Body of pancreas (tissue), 4 donors: ENCODE results near the gene LRWD1. TPM values are rescaled to one million over a fixed set of nuclear protein-coding genes. Genes with fewer than 3 reads are reported as not detected.
"Not testable (repeated sequence)": the region's sequence is repeated elsewhere in the genome, so short reads cannot be mapped to it uniquely, and the experiment has no call there.

ENCODE experiments used
- ATAC-seq: fragments of 150-250 bp; one replicate; pipeline ENCODE4 v1.9.1; 2016
- DNase-seq, 4 donors: peaks; one replicate each; pipeline ENCODE4 v3.0.0-alpha.2; 2019
- H3K27ac ChIP-seq, 4 donors: fragments of 200-600 bp; sonication (generic); 1 replicate in 3 of 4; 2 replicates in 1 of 4; pipeline versions ENCODE4 v1.5.1 to v1.6.1; 2016 to 2019; ENCODE audit warnings: mild to moderate bottlenecking in 1 of 4, mixed read lengths in 1 of 4, moderate library complexity in 1 of 4
- H3K27me3 ChIP-seq, 2 donors: fragments of 200-600 bp; sonication (generic); one replicate each; pipeline ENCODE4 v1.6.0; 2016; ENCODE audit warnings: mild to moderate bottlenecking in 1 of 2
- H3K36me3 ChIP-seq, 2 donors: fragments of 200-600 bp; sonication (generic); replicated peaks in 1 of 2; 2 replicates each; pipeline ENCODE4 v1.5.1; 2016; ENCODE audit warnings: low read depth in 2 of 2; ENCODE audit not compliant: insufficient read depth in 1 of 2
- H3K4me1 ChIP-seq: fragments of 200-600 bp; sonication (generic); one replicate; pipeline ENCODE4 v1.6.0; 2016
- H3K4me3 ChIP-seq, 2 donors: fragments of 200-600 bp; sonication (generic); 1 replicate in 1 of 2; 2 replicates in 1 of 2; pipeline ENCODE4 v1.5.1; 2016 to 2019
- H3K9me3 ChIP-seq, 3 donors: fragments of 200-600 bp; sonication (generic); 1 replicate in 2 of 3; 2 replicates in 1 of 3; pipeline ENCODE4 v1.5.1; 2016
- CTCF ChIP-seq, 7 experiments: fragments of 450-650 bp in 4 of 7; fragments of 200-600 bp in 3 of 7; sonication (generic) in 3 of 7; IDR thresholded peaks; one replicate each; pipeline ENCODE4 v1.5.1; 2016 to 2019; ENCODE audit warnings: antibody characterized with exemption in 7 of 7
- POLR2A ChIP-seq, 3 donors: fragments of 450-650 bp; IDR thresholded peaks; one replicate each; pipeline ENCODE4 v1.6.1; 2016; ENCODE audit warnings: antibody characterized with exemption in 3 of 3, mild to moderate bottlenecking in 2 of 3
- WGBS, 2 donors: methylation state at CpG; one replicate each; pipeline ENCODE4 v1.1.5; 2017; 5-methylcytosine and 5-hydroxymethylcytosine counted together
- intact Hi-C: fragments of 100-400 bp; cut with DNase I; formaldehyde crosslinking; loops from one replicate; pipeline ENCODE4 v1.15.1; 2023
- total RNA-seq, 2 donors: library from RNA; depleted of rRNA; stranded (reverse); fragments of >200 nt; gene quantifications; one replicate each; pipeline ENCODE4 v1.1.0, GENCODE V29; 2016

The LRWD1 gene
- total RNA-seq, 2 donors from 2014 or later: 13.7 to 27.4 TPM

- 72 to 100% methylated on average over 1 to 7 of the region's 7 CpGs for WGBS, 2 donors
- H3K27me3 ChIP-seq: no peaks in the 10 kb centered on the region
- peaks cover 0 to 4% of the 10 kb centered on the region in 2 donors for H3K36me3 ChIP-seq
- no peaks in the 10 kb centered on the region for H3K4me1 ChIP-seq
- no peak overlapping the region for H3K27ac ChIP-seq
- intact Hi-C loops: no loop called here
- no peaks in the 10 kb centered on the region for H3K9me3 ChIP-seq
- TF ChIP-seq POLR2A (IDR thresholded peaks at IDR 0.05) (no peak), CTCF (IDR thresholded peaks at IDR 0.05) (no peak)
- no peak overlapping the region for H3K4me3 ChIP-seq
- ATAC-seq (no peak), DNase-seq (no peak)
Observed at GRCh38 chr7:102453319-102453718, 11.5 kb upstream of the LRWD1 start.

GRCh38 chr7:102454468-102454867 lies 10.3 kb upstream of the LRWD1 start:
- H3K4me1 ChIP-seq: no peaks in the 10 kb centered on the region
- ATAC-seq: no peak

GRCh38 chr7:102454932-102455331 lies 9.9 kb upstream of the LRWD1 start:
- not testable (repeated sequence) for ATAC-seq

More at GRCh38 chr7:102454468-102454867, 10.3 kb upstream of the LRWD1 start:
- 40 to 59% methylated on average over 1 to 12 of the region's 12 CpGs for WGBS, 2 donors
- Histone ChIP-seq H3K9me3 (no peaks in the 10 kb centered on the region), H3K36me3 (peaks cover 0 to 6% of the 10 kb centered on the region in 2 donors), H3K27ac (no peak overlapping the region), H3K4me3 (no peak overlapping the region), H3K27me3 (no peaks in the 10 kb centered on the region)
- DNase-seq: no peak
- intact Hi-C loops: no loop called here
- TF ChIP-seq CTCF (IDR thresholded peaks at IDR 0.05): no peak
- no peak for TF ChIP-seq POLR2A (IDR thresholded peaks at IDR 0.05)

GRCh38 chr7:102455596-102455995 lies 9.2 kb upstream of the LRWD1 start:
- Histone ChIP-seq H3K4me3 (no peak overlapping the region), H3K27me3 (no peaks in the 10 kb centered on the region), H3K9me3 (no peaks in the 10 kb centered on the region), H3K4me1 (no peaks in the 10 kb centered on the region), H3K36me3 (peaks cover 0 to 6% of the 10 kb centered on the region in 2 donors), H3K27ac (no peak overlapping the region)
- no peak for DNase-seq
- intact Hi-C loops: no loop called here
- TF ChIP-seq CTCF (IDR thresholded peaks at IDR 0.05) (no peak), POLR2A (IDR thresholded peaks at IDR 0.05) (no peak)
- ATAC-seq: no peak
- WGBS, 2 donors: 80 to 88% methylated on average over 1 to 10 of the region's 11 CpGs

More at GRCh38 chr7:102454932-102455331, 9.9 kb upstream of the LRWD1 start:
- H3K4me3 ChIP-seq, H3K9me3 ChIP-seq, H3K36me3 ChIP-seq, intact Hi-C loops, H3K4me1 ChIP-seq, DNase-seq, H3K27ac ChIP-seq, H3K27me3 ChIP-seq: not testable (repeated sequence)
- WGBS, 2 donors: 93 to 98% methylated on average over 10 of the region's 10 CpGs

GRCh38 chr7:102456327-102456726 lies 8.5 kb upstream of the LRWD1 start:
- peaks cover 0 to 6% of the 10 kb centered on the region in 2 donors for H3K36me3 ChIP-seq
- no peaks in the 10 kb centered on the region for H3K27me3 ChIP-seq
- WGBS, 2 donors: 88 to 89% methylated on average over 10 of the region's 10 CpGs
- H3K27ac ChIP-seq: no peak overlapping the region
- H3K9me3 ChIP-seq: no peaks in the 10 kb centered on the region
- intact Hi-C loops: no loop called here
- H3K4me3 ChIP-seq: no peak overlapping the region
- no peak for ATAC-seq
- no peak for DNase-seq
- no peak for TF ChIP-seq POLR2A (IDR thresholded peaks at IDR 0.05)
- no peak for TF ChIP-seq CTCF (IDR thresholded peaks at IDR 0.05)
- H3K4me1 ChIP-seq: no peaks in the 10 kb centered on the region
